HepG2 (cell line): ENCODE results near the gene ABHD17A. TPM values are rescaled to one million over a fixed set of nuclear protein-coding genes. Genes with fewer than 3 reads are reported as not detected.
A peak's percentile ranks its signal among the peaks of the same experiment; 100 is the strongest.

Experiments
- ATF7 ChIP-seq, 2 experiments: fragments of 450-650 bp in 1 of 2; sonication (generic) in 1 of 2; formaldehyde crosslinking in 1 of 2; IDR thresholded peaks; 2 replicates each; pipeline versions ENCODE4 v1.4.0 to v1.6.1; 2016 to 2020; ENCODE audit warnings: antibody characterized with exemption in 1 of 2, mild to moderate bottlenecking in 1 of 2, missing genetic modification reagents in 1 of 2
- CBX1 ChIP-seq: IDR thresholded peaks from one replicate; pipeline ENCODE4 v1.6.1; 2016; ENCODE audit warnings: antibody characterized with exemption, low read depth
- DR1 ChIP-seq: sonication (generic); formaldehyde crosslinking; IDR thresholded peaks from 2 replicates; pipeline ENCODE4 v1.8.0; 2021; ENCODE audit warnings: mild to moderate bottlenecking, missing genetic modification reagents, inconsistent platforms
- FOXJ3 ChIP-seq: sonication (generic); formaldehyde crosslinking; IDR thresholded peaks from 2 replicates; pipeline ENCODE4 v1.4.0; 2020; ENCODE audit warnings: missing genetic modification reagents, mild to moderate bottlenecking, borderline replicate concordance
- FOXK1 ChIP-seq: sonication (generic); formaldehyde crosslinking; IDR thresholded peaks from 2 replicates; pipeline ENCODE4 v1.4.0; 2020; ENCODE audit warnings: low read depth, missing genetic modification reagents, borderline replicate concordance
- HES4 ChIP-seq: sonication (generic); formaldehyde crosslinking; IDR thresholded peaks from 2 replicates; pipeline ENCODE4 v1.9.0; 2021; ENCODE audit warnings: mild to moderate bottlenecking, missing genetic modification reagents, borderline replicate concordance
- KDM3A ChIP-seq: IDR thresholded peaks from 2 replicates; pipeline ENCODE4 v1.6.1; 2018; ENCODE audit warnings: low read depth, missing compliant biosample characterization
- MTF2 ChIP-seq: sonication (generic); formaldehyde crosslinking; IDR thresholded peaks from 2 replicates; pipeline ENCODE4 v1.5.0; 2020; ENCODE audit warnings: missing genetic modification reagents, borderline replicate concordance
- NAIF1 ChIP-seq: sonication (generic); formaldehyde crosslinking; IDR thresholded peaks from 2 replicates; pipeline ENCODE4 v1.5.0; 2020; ENCODE audit warnings: mild to moderate bottlenecking, missing genetic modification reagents, borderline replicate concordance
- PHF20 ChIP-seq: sonication (generic); formaldehyde crosslinking; IDR thresholded peaks from 2 replicates; pipeline ENCODE4 v1.5.0; 2020; ENCODE audit warnings: mild to moderate bottlenecking, missing genetic modification reagents
- SALL1 ChIP-seq: sonication (generic); formaldehyde crosslinking; IDR thresholded peaks from 2 replicates; pipeline ENCODE4 v1.8.0; 2022; ENCODE audit warnings: mild to moderate bottlenecking, missing genetic modification reagents
- STAG1 ChIP-seq: sonication (generic); formaldehyde crosslinking; IDR thresholded peaks from 2 replicates; pipeline ENCODE4 v1.4.0; 2020; ENCODE audit warnings: missing genetic modification reagents
- TAF15 ChIP-seq: fragments of 200-400 bp; formaldehyde crosslinking; IDR thresholded peaks from one replicate; pipeline ENCODE4 v1.6.1; 2018; ENCODE audit warnings: mild to moderate bottlenecking, low read depth, low read length; ENCODE audit not compliant: poor library complexity, severe bottlenecking
- TCF7L2 ChIP-seq: IDR thresholded peaks from 2 replicates; pipeline ENCODE4 v1.6.1; 2011; ENCODE audit warnings: mild to moderate bottlenecking, low read depth, low read length, moderate library complexity
- YY1 ChIP-seq: IDR thresholded peaks from 2 replicates; pipeline ENCODE4 v1.6.1; 2011; ENCODE audit warnings: low read length, low read depth, moderate library complexity, mild to moderate bottlenecking; ENCODE audit not compliant: insufficient read depth, insufficient replicate concordance
- ZBTB42 ChIP-seq: sonication (generic); formaldehyde crosslinking; IDR thresholded peaks from 2 replicates; pipeline ENCODE4 v1.5.0; 2020; ENCODE audit warnings: mild to moderate bottlenecking, missing genetic modification reagents
- ZNF224 ChIP-seq: sonication (generic); formaldehyde crosslinking; IDR thresholded peaks from 2 replicates; pipeline ENCODE4 v1.5.0; 2020; ENCODE audit warnings: mild to moderate bottlenecking, missing genetic modification reagents
- ZNF451 ChIP-seq: sonication (generic); formaldehyde crosslinking; IDR thresholded peaks from 2 replicates; pipeline ENCODE4 v1.5.0; 2020; ENCODE audit warnings: mild to moderate bottlenecking, missing genetic modification reagents
- ZNF746 ChIP-seq: sonication (generic); formaldehyde crosslinking; IDR thresholded peaks from 2 replicates; pipeline ENCODE4 v1.8.0; 2022; ENCODE audit warnings: mild to moderate bottlenecking, missing genetic modification reagents
- ZSCAN22 ChIP-seq: sonication (generic); formaldehyde crosslinking; IDR thresholded peaks from 2 replicates; pipeline ENCODE4 v1.4.0; 2020; ENCODE audit warnings: mild to moderate bottlenecking, missing genetic modification reagents
- polyA plus RNA-seq, 8 experiments: library from polyadenylated mRNA; depleted of rRNA in 3 of 8; stranded (reverse) in 7 of 8; unstranded in 1 of 8; fragments of >200 nt; fragmentation: Illumina TruSeq in 4 of 8; extraction: Trizol in 4 of 8; gene quantifications; 2 replicates each; pipeline versions ENCODE4 v1.2.1 to v1.2.3, GENCODE V29; 2011 to 2016; ENCODE audit warnings: low read depth in 4 of 8, missing spikeins in 1 of 8, mixed read lengths in 1 of 8; ENCODE audit not compliant: insufficient read depth in 1 of 8
- total RNA-seq, 5 experiments: library from RNA; depleted of rRNA; stranded (reverse); fragments of >200 nt; fragmentation: Illumina TruSeq; extraction: Trizol; gene quantifications; 2 replicates each; pipeline ENCODE4 v1.2.3, GENCODE V29; 2016; ENCODE audit warnings: low read depth in 1 of 5
- TF ChIP-seq, protein P1 (sequence below): sonication (generic); formaldehyde crosslinking; IDR thresholded peaks from 2 replicates; pipeline ENCODE4 v1.5.0; 2020; ENCODE audit warnings: mild to moderate bottlenecking, missing genetic modification reagents
- TF ChIP-seq, protein P2 (sequence below): sonication (generic); formaldehyde crosslinking; IDR thresholded peaks from 2 replicates; pipeline ENCODE4 v1.5.1; 2020; ENCODE audit warnings: mild to moderate bottlenecking, missing genetic modification reagents, moderate library complexity
- TF ChIP-seq, protein P3 (sequence below): sonication (generic); formaldehyde crosslinking; IDR thresholded peaks from 2 replicates; pipeline ENCODE4 v1.4.0; 2020; ENCODE audit warnings: missing genetic modification reagents, borderline replicate concordance

The ABHD17A gene
- total and polyA plus RNA-seq, 2 of the 13 experiments (the other 11 are each of a cell fraction or from before 2014, with no cell fraction given) = 27.7 to 40.8 TPM

DNA sequence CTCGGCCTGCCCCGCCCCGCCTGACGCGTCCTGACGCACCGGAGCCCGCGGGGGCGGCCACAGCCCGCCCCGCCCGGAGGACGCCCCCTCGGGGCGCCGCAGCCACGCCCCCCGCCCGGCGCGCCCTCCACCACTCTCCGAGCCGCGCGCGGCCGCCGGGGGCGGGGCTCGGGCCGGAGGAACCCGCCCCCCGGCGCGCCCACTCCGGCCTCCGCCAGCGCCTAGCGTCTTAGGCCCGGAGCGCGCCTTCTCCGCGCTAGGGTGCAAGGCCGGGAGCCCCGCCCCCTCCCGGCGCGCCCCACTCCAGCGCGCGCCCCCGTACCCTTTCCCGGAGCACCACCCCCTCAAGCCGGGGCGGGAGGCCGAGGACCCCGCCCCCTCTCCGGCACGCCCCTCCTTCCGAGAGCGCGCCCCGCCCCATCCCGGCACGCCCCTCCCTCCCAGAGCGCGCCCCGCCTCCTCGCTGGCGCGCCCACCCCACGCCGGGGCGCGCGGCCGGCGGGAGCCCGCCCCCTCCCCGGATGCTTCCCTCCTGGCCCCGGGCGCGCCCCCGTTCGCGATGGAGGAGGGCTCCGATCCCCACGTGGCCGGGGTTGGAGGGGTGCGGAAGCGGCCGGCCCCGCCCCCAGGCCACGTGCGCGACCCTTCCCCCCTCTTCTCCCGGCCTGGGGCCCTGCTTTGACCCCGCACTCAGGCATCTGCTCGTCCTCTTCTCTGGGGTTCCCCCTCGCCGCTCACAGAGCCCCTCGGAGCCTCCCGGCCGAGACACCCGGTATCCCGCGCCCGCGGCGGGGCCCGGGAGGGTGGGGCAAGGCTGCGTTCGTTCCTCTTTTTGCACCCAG is 21.4 kb downstream of the ABHD17A start (continued):
- TF ChIP-seq HES4 (CRISPR knock-in tag) (peak; percentile 45; the same call in 1 of the 2 replicates), ZNF746 (CRISPR knock-in tag) (peak; percentile 95), KDM3A (no peak), YY1 (peak; percentile 58), STAG1 (CRISPR knock-in tag) (no peak), ZNF224 (CRISPR knock-in tag) (no peak), FOXK1 (peak; percentile 37; the same call in 1 of the 2 replicates), FOXJ3 (no peak), DR1 (CRISPR knock-in tag) (peak; percentile 41; the same call in 1 of the 2 replicates), SALL1 (CRISPR knock-in tag) (peak; percentile 72), TAF15 (peak; percentile 19), CBX1 (peak; percentile 15), PHF20 (CRISPR knock-in tag) (0 out of 2 replicates have a peak, but pooled peaks have one; percentile 38), ATF7 (IDR thresholded peaks at IDR 0.05) (no peak), ATF7 (CRISPR knock-in tag; IDR thresholded peaks at IDR 0.05) (no peak), ZBTB42 (CRISPR knock-in tag) (0 out of 2 replicates have a peak, but pooled peaks have one; percentile 33), ZNF451 (CRISPR knock-in tag) (0 out of 2 replicates have a peak, but pooled peaks have one; percentile 25), MTF2 (CRISPR knock-in tag) (no peak), ZSCAN22 (CRISPR knock-in tag) (peak; percentile 53; the same call in 1 of the 2 replicates), NAIF1 (no peak), TCF7L2 (no peak)
- TF ChIP-seq, protein P1, sequence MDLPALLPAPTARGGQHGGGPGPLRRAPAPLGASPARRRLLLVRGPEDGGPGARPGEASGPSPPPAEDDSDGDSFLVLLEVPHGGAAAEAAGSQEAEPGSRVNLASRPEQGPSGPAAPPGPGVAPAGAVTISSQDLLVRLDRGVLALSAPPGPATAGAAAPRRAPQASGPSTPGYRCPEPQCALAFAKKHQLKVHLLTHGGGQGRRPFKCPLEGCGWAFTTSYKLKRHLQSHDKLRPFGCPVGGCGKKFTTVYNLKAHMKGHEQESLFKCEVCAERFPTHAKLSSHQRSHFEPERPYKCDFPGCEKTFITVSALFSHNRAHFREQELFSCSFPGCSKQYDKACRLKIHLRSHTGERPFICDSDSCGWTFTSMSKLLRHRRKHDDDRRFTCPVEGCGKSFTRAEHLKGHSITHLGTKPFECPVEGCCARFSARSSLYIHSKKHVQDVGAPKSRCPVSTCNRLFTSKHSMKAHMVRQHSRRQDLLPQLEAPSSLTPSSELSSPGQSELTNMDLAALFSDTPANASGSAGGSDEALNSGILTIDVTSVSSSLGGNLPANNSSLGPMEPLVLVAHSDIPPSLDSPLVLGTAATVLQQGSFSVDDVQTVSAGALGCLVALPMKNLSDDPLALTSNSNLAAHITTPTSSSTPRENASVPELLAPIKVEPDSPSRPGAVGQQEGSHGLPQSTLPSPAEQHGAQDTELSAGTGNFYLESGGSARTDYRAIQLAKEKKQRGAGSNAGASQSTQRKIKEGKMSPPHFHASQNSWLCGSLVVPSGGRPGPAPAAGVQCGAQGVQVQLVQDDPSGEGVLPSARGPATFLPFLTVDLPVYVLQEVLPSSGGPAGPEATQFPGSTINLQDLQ (CRISPR knock-in tag) = peak; percentile 7; the same call in 1 of the 2 replicates
- TF ChIP-seq, protein P2, sequence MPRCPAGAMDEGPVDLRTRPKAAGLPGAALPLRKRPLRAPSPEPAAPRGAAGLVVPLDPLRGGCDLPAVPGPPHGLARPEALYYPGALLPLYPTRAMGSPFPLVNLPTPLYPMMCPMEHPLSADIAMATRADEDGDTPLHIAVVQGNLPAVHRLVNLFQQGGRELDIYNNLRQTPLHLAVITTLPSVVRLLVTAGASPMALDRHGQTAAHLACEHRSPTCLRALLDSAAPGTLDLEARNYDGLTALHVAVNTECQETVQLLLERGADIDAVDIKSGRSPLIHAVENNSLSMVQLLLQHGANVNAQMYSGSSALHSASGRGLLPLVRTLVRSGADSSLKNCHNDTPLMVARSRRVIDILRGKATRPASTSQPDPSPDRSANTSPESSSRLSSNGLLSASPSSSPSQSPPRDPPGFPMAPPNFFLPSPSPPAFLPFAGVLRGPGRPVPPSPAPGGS (CRISPR knock-in tag) = peak; percentile 40; the same call in 1 of the 2 replicates
- TF ChIP-seq, protein P3, sequence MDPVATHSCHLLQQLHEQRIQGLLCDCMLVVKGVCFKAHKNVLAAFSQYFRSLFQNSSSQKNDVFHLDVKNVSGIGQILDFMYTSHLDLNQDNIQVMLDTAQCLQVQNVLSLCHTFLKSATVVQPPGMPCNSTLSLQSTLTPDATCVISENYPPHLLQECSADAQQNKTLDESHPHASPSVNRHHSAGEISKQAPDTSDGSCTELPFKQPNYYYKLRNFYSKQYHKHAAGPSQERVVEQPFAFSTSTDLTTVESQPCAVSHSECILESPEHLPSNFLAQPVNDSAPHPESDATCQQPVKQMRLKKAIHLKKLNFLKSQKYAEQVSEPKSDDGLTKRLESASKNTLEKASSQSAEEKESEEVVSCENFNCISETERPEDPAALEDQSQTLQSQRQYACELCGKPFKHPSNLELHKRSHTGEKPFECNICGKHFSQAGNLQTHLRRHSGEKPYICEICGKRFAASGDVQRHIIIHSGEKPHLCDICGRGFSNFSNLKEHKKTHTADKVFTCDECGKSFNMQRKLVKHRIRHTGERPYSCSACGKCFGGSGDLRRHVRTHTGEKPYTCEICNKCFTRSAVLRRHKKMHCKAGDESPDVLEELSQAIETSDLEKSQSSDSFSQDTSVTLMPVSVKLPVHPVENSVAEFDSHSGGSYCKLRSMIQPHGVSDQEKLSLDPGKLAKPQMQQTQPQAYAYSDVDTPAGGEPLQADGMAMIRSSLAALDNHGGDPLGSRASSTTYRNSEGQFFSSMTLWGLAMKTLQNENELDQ (CRISPR knock-in tag) = no peak
